Lower lobe of right lung (tissue), 2 donors: ENCODE measurements around the gene SMG6. TPM values are rescaled to one million over a fixed set of nuclear protein-coding genes. Genes with fewer than 3 reads are reported as not detected.

Source experiments
- ATAC-seq, 2 donors: fragments of 200-7000 bp; cut with Tn5 transposase; one replicate each; pipeline ENCODE4 v1.9.1; 2020 to 2022; ENCODE audit warnings: mild to moderate bottlenecking in 2 of 2, moderate library complexity in 2 of 2
- DNase-seq: peaks from one replicate; pipeline ENCODE4 v3.0.0-alpha.2; 2020
- H3K27ac ChIP-seq: fragments of 200-600 bp; one replicate; pipeline ENCODE4 v1.8.0; 2022
- H3K27me3 ChIP-seq: fragments of 200-600 bp; one replicate; pipeline ENCODE4 v1.8.0; 2022; ENCODE audit warnings: low read depth
- H3K36me3 ChIP-seq: fragments of 200-600 bp; one replicate; pipeline ENCODE4 v1.8.0; 2022; ENCODE audit warnings: mild to moderate bottlenecking
- H3K4me1 ChIP-seq: fragments of 200-600 bp; one replicate; pipeline ENCODE4 v1.8.0; 2022
- H3K4me3 ChIP-seq: fragments of 200-600 bp; one replicate; pipeline ENCODE4 v1.8.0; 2022; ENCODE audit warnings: mild to moderate bottlenecking
- H3K9me3 ChIP-seq: fragments of 200-600 bp; one replicate; pipeline ENCODE4 v1.8.0; 2022
- CTCF ChIP-seq: fragments of 200-600 bp; IDR thresholded peaks from one replicate; pipeline ENCODE4 v1.8.0; 2022; ENCODE audit warnings: antibody characterized with exemption, mild to moderate bottlenecking
- intact Hi-C: fragments of 100-400 bp; cut with DNase I; formaldehyde crosslinking; loops from one replicate; pipeline ENCODE4 v1.11.0; 2022
- total RNA-seq: library from RNA; stranded (reverse); fragmentation: NEBNext Ultra II Directional; extraction: Animal tissue kit (Norgen Biotek cat#: 25700); gene quantifications from one replicate; pipeline ENCODE4 v1.2.1, GENCODE V29; 2021
- donor health status: DM: no; HTN: yes; CAD: no; lungs with severe emphysema.

Gene SMG6
- total RNA-seq, 1 donor from 2014 or later: 33.8 TPM

- H3K4me3 ChIP-seq: no peak overlapping the region
- intact Hi-C loops: no loop called here
- H3K4me1 ChIP-seq: peaks cover 19% of the 10 kb centered on the region
- DNase-seq (no peak), ATAC-seq (no peak)
- peaks cover 44% of the 10 kb centered on the region for H3K36me3 ChIP-seq
- H3K27ac ChIP-seq: no peak overlapping the region
- H3K27me3 ChIP-seq: peaks cover 7% of the 10 kb centered on the region
- TF ChIP-seq CTCF: no peak
- no peaks in the 10 kb centered on the region for H3K9me3 ChIP-seq
These were observed 269.4 kb downstream of the SMG6 start for GRCh38 chr17:2034157-2034556.

DNA sequence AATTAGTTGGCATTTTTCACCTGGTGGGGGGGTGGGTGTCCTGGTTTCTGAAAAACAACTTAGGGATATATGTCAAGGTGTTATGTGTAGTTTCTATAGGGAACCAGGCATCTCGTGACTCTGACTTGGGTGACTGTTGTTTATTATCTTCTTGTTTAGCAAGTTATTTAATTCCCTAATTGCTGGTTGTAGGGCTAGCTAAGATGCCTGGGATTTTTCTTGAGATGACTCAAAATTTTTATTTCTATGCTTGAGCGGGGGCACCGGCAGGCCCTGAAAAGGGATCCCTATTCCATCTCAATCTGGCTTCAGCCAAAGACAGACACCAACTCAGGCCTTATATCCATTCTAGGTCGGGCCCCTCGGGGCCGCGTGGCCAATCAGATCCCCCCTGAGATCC is 270.4 kb downstream of the SMG6 start:
- H3K27ac ChIP-seq: no peak overlapping the region
- intact Hi-C loops: no loop called here

GRCh38 chr17:2030779-2031163 is 272.8 kb downstream of the SMG6 start:
- DNase-seq: no peak
- intact Hi-C loops: no loop called here
- no peaks in the 10 kb centered on the region for H3K9me3 ChIP-seq
- no peak for ATAC-seq
- TF ChIP-seq CTCF: peak; percentile 36
- peaks cover 38% of the 10 kb centered on the region for H3K27me3 ChIP-seq
- H3K4me3 ChIP-seq: peak overlapping the region; percentile 96
- H3K4me1 ChIP-seq: peaks cover 26% of the 10 kb centered on the region
- peak overlapping the region; percentile 49 for H3K27ac ChIP-seq
- H3K36me3 ChIP-seq: peaks cover 14% of the 10 kb centered on the region

More for the DNA sequence above, 270.4 kb downstream of the SMG6 start:
- ATAC-seq (no peak), DNase-seq (no peak)
- Histone ChIP-seq H3K27me3 (peaks cover 17% of the 10 kb centered on the region), H3K36me3 (peaks cover 36% of the 10 kb centered on the region), H3K4me1 (peaks cover 19% of the 10 kb centered on the region), H3K4me3 (no peak overlapping the region), H3K9me3 (no peaks in the 10 kb centered on the region)
- no peak for TF ChIP-seq CTCF

DNA sequence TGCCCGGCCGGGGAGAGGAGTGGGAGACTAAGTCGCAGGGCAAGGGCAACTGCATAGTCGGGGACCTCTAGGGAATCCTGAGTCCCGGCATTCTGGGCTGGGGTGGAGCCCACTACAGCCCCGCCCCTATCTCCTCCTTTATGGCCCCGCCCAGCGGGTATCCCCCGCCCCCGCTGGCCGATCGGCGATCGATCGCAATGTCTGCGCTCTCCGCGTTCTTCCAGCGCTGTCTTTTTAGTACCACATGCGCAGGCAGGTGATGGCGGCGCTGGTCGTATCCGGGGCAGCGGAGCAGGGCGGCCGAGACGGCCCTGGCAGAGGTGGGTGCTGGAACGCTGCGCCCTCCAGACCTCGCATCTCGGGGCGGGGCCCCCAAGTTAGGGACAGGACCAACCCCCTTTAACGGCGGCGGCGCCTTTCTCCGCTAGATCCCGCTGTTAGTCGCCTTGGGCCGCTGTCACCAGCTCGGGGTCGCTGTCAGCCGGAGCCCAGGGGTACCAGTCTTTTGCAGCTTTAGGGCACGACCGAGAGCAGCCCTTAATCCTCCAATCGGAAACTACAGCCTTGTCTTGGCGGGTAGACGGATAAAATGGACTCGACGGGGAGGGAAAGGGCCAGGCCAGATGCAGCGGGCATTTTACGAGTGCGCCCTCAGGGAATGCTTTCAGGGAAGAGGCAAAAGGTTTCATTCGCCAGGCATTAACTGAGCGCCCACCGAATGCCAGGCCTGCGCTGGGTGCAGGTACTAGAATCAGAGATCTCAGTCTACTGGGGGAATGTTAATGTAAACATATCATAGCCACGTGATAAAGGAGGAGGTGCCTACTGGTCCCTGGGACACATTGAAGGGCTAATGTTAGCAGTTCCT is 273.4 kb downstream of the SMG6 start, which contains the start of gene DPH1:
TSS of gene DPH1 (plus strand) at position 243 of the 868 bp plus-strand sequence. CDS start at position 260, 17 bp downstream.
- ATAC-seq (peak; percentile 93 to 94), DNase-seq (peak; percentile 91)
- Histone ChIP-seq H3K4me1 (peaks cover 32% of the 10 kb centered on the region), H3K4me3 (peak within 1 kb of the TSS; percentile 96), H3K9me3 (no peaks in the 10 kb centered on the region), H3K27ac (peak within 1 kb of the TSS; percentile 49), H3K36me3 (peaks cover 10% of the 10 kb centered on the region), H3K27me3 (peaks cover 43% of the 10 kb centered on the region)
- intact Hi-C loops: no loop called here
- no peak for TF ChIP-seq CTCF

DNA sequence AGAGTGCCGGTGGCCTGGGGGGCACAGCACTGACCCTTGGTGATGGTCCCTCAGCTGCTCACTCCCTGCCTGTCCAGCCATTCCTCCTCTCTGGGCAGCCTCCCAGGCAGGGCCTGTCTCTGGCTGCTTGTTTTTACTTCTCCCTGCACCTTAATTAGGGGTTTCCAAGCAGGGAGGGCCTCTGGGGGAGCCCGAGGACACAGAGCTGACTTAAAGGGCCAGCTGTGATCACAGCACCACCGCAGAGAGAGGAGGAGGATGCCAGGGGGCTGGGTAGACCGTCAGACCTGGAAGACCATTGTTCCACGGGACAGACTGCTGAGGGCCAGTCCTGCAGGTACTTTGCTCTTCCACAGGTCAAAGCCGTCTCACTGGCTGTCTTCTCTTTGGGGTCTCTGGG is 274.8 kb downstream of the SMG6 start:
- Histone ChIP-seq H3K27me3 (peaks cover 57% of the 10 kb centered on the region), H3K36me3 (peaks cover 5% of the 10 kb centered on the region), H3K9me3 (no peaks in the 10 kb centered on the region), H3K27ac (no peak overlapping the region), H3K4me1 (peaks cover 46% of the 10 kb centered on the region), H3K4me3 (no peak overlapping the region)
- ATAC-seq (no peak), DNase-seq (no peak)
- no peak for TF ChIP-seq CTCF
- intact Hi-C loops: no loop called here
